ENCODE data around the gene HTRA3.

DNA sequence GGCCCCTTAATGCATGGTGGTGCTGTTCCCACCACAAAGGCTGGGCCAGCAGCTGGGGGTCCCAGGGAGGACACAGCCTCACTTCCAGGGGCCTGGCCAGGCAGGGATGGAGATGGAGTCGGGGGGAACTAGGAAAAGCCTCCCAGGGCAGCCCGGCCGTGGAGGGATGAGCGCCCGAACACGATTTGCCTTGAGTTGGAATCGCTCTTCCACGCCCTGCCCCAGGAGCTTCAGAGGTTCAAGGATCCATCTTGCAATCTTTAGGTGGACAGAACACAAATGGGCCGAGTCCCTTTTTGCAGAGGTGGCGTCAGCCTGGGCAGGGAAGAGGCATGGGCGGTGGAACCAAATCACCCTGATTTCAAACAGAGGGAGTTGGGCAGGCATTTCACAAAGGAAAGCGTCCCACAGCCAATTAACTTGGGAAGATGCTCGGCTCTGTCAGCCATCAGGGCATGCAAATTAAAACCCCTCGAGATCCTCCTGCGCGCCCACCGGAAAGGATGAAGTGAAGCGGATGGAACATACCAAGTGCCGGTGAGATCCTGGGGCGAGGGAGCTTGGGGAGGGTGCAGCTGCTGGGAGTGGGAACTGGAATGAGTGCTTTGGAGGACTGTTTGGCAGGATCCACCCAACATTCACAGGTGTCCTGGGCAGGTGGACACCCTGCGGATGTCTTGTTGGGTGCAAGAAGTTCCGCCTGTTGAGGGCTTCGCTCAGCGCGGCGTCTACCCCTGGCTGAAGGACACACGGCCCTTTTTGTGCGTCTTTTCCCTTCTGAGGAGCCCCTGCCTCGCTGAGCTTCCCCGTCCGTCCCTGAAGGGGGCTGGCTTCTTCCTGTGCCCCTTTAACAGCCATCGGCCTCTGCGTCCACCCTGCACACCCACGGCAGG lies 75.7 kb downstream of the HTRA3 start:
- TF ChIP-seq POLR2AphosphoS5 (IDR thresholded peaks at IDR 0.05) (no peak), POLR2A (IDR thresholded peaks at IDR 0.05) (no peak)
- TF ChIP-seq, protein P1, sequence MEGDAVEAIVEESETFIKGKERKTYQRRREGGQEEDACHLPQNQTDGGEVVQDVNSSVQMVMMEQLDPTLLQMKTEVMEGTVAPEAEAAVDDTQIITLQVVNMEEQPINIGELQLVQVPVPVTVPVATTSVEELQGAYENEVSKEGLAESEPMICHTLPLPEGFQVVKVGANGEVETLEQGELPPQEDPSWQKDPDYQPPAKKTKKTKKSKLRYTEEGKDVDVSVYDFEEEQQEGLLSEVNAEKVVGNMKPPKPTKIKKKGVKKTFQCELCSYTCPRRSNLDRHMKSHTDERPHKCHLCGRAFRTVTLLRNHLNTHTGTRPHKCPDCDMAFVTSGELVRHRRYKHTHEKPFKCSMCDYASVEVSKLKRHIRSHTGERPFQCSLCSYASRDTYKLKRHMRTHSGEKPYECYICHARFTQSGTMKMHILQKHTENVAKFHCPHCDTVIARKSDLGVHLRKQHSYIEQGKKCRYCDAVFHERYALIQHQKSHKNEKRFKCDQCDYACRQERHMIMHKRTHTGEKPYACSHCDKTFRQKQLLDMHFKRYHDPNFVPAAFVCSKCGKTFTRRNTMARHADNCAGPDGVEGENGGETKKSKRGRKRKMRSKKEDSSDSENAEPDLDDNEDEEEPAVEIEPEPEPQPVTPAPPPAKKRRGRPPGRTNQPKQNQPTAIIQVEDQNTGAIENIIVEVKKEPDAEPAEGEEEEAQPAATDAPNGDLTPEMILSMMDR (IDR thresholded peaks at IDR 0.05 in 8 of 11, conservative IDR thresholded peaks at IDR 0.05 in 3 of 11), result no peak
